ENCODE measurements around the gene DVL1. TPM values are rescaled to one million over a fixed set of nuclear protein-coding genes. Genes with fewer than 3 reads are reported as not detected.
"Not testable (repeated sequence)": the region's sequence is repeated elsewhere in the genome, so short reads cannot be mapped to it uniquely, and the experiment has no call there.

The DVL1 gene
- total RNA-seq, result 32.6 and 37.2 TPM in 2 replicates

DNA sequence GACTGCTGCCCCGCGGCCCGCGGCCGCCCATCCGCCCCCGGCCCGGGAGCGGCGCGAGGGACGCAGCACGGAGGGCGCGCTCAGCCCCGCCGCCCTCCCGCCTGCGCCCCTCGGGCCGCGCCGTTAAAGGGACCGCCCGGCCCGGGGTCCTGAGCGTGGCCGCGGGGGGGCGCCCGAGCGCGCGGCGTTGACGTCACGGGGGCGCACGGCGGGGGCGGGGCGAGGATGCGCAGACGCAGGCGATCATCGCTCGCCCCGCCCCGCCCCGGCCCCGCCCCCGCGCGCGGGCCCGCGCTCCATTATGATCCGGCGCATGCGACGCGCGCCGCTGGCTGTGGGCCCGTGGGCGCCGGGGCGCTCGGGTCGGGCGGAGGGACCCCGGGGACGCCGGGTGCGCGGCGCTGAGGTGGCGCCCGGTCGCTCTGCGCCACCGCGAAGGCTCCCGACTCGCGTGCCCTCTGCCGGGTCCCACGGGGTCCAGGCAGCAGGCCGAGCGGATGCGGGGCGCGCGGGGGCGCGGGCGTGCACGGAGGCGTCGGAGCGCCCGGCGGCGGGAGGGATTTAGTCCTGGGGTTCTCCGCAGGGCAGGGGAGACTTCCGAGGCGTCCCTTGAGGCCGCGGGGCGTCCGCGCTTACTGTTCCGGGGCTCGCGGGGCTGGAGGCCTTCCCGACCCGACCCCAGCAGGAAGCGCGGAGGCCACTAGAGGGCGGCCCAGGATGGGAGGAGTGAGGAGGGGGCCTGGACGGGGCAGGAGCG, at the start of gene DVL1:
TSS of gene DVL1 (minus strand) at position 163 of the 757 bp plus-strand sequence. CDS start 353 bp downstream, outside the sequence.
- DNase-seq (ENCODE audit: low read depth in 2 of 2), result peak in 1 of 2 donors; percentile 61

DNA sequence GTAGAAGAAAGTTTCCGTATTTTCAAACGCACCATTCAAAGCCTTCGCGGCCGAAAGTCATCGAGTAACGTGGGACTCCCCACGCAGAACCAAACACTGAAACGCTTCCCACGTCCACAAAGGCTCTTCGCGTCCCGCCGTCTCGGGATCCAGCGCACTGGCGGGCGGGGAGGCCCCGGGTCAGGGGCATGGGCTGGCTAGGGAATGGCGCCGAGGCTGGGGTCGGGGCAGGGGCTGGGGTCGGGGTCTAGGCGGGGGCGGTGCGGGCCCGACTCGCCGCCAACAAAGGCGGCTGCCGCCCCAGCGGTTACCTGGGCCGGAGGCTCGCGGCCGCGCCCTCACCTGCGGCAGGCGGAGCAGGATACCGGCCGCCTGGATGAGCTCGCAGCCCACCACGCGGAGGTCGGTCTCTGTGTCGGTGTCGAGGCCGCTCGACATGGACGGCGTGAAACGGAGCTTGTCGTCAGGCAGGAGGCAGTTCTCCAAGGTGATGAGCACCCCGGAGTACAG, 49.5 kb upstream of the DVL1 start:
- DNase-seq (ENCODE audit: low read depth in 2 of 2), result no peak

DNA sequence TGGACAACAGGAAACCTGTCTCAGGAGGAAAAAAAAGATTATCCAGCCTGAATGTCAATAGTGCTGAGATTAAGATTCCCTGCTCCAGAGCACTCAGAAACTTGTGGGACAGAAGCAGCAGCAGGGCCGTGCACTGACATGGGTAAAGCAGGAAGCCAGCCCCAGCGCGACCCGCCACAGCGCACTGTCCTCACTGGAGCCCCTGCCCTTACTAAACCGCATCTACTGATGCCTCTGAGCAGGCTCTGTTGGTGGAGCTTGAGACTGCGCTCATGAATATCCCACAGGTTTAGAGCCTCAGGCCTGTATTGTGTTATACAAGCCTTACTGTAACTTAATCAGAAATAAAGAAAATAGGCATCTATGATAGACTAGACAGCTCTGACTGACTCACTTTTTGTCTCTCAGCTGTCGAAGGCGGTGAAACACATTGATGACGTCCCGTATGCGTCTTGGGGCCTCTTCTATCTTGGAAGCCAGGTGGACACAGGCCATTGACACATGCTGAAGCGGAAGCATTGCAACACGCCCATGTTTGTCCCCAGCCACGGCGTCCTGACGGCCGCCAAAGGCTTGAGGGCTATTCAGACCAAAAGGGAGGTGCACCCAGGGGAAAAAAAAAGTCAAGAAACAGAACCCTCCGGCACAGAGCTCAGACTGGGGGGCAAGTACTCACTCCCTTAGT, 48.8 kb upstream of the DVL1 start:
- DNase-seq (ENCODE audit: low read depth in 2 of 2), result peak in 1 of 2 donors; percentile 47

DNA sequence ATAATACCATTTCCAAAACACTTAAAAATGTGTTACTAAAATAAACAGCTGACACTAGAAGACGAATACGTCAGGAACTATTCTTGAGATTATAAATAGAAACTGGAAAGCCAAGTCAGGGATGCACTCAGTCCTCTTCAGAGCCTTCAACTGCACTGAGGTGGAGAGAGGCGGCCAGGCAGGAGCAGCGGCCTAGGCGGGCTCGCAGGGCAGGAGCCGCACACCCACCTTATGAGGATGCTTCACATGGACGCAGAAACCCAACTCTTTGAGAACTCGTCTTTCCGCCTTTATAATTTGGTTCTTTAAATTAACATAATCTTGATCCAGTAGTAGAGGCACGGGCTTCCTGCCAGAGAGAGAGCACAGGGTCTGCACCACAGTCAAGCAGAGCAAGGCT, 45.9 kb upstream of the DVL1 start:
- DNase-seq (ENCODE audit: low read depth in 2 of 2), result no peak

DNA sequence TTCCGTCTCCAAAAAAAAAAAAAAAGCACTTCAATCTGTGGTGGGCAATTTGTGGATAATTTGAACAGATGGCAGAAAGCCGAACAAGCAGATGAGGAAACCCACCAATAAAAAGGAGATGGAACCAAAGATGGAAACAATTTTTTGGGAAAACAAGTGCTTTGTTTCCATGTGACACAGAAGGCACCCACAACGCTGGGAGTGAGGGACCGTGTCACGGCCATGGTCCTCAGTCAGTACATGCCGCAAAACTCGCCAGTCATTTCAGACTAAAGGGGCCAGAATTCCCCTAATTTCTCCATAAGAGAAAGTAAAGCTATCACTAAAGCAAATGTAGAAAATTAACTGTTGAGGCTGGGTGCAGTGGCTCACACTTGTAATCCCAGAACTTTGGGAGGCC, 44.9 kb upstream of the DVL1 start:
- no peak for DNase-seq (ENCODE audit: low read depth in 2 of 2)

DNA sequence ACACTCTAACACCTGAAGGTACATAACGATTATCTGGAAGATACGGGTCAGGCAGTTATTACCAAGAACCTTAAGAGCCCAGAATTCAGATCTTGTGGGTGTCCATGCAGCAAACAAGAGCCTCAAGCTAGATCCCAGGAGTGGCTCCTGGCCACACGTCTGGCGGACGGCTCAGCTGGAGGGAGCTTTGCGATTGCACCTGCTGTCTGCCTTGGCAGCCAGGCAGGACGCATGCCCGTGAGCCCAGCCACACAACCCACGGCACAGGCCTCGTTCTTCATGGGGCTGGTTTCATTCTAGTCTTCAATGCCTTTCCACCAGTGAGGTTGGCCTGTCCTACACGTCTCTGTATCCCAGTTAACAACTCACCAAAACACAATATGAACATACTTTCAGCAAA, 44.2 kb upstream of the DVL1 start:
- DNase-seq (ENCODE audit: low read depth in 2 of 2), result no peak

DNA sequence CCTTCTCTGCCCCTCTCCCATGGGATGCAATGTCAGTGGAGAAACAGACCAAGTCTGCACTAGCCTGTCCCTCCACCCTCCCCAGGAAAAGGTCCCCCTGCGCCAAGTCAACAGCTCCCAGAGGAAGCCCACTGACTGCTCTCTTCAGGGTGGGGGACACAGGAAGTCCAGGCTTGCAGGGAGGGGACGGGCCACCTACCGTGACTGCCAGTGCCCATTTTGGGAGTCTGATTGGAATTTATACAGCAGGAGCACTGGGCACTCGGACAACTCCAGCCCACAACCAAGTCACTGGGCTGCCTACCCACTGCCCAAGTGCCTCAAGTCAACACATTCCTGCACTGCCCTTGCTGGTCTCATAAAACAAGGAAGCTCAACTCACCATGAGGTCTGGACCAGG, 43.8 kb upstream of the DVL1 start:
- no peak for DNase-seq (ENCODE audit: low read depth in 2 of 2)

DNA sequence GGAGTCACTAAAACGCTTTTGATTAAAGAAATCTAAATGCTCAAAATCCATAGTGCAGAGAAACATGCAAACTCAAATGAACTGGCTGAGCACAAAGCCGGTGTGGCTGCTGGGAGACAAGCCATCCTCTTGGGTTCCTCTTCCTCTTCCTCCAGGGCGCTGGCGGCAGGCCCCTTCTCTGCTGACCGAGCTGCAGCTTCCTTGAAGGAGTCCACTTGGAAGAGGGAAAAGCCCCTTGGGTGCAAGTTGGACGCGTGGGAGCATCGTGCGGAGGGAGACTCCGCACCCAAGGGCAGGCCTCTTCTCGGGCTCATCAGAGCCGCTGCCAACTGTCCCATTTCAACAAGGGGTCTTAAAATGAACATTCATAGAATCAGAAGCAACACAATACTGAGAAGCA, 42.0 kb upstream of the DVL1 start:
- DNase-seq (ENCODE audit: low read depth in 2 of 2), result no peak

DNA sequence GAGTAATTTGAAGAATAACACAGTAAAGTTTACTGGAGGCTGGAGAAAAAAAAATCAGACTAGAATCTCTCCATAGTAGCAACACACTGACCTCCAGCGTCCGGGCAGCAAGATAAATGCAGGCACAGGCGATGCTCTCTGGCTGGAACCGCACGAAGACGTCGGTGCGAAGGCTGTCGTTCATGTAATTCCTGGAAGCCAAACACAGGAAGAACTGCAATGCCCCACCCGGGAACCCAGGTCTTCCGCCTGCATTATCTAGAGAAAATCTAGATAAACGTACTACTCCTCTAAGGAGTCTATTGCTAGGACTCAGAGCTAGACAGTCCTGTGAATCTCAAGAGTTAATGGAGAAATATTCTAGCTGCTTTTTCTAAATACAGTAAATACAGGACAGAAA, 41.5 kb upstream of the DVL1 start:
- no peak for DNase-seq (ENCODE audit: low read depth in 2 of 2)

DNA sequence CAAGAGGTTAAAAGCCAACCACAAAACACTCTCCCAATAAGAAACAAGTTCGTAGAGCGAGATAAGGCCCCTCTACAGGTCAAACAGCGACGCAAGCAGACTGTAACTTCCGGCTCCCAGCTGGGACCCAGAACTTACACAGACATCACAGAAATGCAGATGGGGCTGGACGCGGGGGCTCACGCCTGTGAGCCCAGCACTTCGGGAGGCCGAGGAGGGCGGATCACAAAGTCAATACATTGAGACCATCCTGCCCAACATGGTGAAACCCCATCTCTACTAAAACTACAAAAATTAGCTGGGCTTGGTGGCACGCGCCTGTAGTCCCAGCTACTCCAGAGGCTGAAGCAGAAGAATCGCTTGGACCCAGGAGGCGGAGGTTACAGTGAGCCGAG, 38.9 kb upstream of the DVL1 start:
- DNase-seq (ENCODE audit: low read depth in 2 of 2), result no peak

DNA sequence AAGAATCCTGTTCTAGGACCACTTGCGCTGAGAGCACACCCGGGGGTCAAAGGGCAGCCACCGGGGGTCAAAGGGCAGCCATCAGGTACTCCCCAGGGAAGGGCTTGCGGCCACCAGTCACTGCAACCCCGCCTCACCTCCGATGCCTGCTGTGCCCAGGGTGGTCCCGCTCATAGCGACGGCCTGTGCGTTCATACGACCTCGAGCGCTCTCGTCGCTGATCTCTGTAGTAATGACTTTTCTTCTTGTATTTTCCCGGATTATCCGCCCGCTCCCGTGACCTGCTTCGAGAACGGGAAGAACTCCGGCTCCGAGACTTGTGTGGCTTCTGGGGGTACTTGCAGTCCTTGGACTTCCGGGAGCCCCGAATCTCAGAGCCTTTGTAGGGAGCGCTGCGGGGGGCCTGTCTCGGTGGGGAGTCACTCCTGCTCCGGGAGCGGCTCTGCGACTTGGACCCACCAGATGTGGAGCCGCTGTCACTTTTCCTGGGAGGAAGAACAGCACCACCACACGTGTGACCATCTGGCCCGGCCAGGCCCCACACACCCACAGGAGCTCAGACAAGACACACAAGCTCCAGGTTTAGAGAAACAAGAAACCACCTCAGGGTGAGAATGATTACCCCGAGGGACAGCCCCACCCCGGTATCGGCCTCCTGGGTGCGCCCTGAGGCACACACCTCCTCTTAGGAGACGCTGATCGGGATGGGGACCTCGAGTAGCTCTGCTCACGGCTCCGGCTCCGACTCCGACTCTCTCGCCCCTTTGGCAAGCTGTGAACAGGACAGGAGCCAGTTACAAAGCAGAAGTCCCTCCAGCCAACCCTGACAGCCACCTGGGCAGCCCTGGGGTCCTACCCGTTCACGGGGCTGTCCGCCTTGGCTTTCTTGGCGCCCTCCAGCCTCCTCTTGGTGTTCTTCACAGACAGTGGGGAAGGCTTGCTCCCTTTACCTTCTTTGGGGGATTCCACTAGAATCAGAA, 38.2 kb upstream of the DVL1 start:
- DNase-seq (ENCODE audit: low read depth in 2 of 2), result no peak

DNA sequence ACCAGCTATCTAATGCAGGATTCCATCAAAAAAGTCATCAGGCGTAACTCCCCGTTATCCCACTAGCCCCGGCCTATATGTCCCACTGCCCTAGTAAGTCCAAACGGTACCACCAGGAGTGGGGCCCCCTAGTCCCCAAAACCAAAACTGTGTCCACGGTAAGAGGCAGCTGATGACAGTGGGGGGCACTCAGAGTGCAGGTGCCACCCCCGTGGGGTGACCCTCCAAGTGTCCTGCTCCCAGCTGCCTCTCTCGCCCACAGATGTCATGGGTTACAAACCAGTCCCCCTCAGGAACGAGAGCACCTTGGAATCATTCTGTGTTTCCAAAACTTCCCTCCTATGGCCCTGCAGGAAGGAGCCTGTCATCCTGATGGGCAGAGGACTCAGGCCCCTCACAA, 36.7 kb upstream of the DVL1 start:
- DNase-seq (ENCODE audit: low read depth in 2 of 2), result no peak

DNA sequence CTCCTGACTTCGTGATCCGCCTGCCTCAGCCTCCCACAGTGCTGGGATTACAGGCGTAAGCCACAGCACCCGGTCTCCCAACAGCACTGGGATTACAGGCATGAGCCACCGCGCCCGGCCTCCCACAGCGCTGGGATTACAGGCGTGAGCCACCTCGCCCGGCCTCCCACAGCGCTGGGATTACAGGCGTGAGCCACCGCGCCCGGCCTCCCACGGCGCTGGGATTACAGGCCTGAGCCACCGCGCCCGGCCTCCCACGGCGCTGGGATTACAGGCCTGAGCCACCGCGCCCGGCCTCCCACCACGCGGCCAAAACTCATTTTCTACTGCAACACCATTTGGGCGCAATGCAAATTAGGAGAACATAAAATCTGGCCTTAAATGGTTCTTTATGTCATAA, 36.1 kb upstream of the DVL1 start:
- not testable (repeated sequence) for DNase-seq (ENCODE audit: low read depth in 2 of 2)

DNA sequence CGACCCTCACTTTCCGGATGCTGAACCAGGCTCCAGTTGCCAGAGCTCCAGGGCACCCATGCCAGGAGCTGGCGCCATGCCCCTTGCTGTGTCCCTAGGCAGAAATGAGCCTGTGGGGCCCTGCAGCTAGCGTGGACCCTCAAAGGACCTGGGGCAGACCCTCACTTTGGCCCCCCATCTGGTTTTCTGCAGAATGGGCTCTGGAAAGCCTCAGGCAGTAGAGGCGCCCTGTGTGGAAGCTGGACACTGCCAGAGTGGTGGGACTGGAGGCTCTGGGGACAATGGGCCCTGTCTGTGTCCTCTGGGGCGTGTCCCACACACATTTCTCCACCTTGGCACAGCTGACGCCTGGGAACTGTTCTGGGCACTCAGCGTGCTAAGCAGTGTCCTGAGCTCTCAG, 32.1 kb upstream of the DVL1 start:
- DNase-seq (ENCODE audit: low read depth in 2 of 2), result no peak

DNA sequence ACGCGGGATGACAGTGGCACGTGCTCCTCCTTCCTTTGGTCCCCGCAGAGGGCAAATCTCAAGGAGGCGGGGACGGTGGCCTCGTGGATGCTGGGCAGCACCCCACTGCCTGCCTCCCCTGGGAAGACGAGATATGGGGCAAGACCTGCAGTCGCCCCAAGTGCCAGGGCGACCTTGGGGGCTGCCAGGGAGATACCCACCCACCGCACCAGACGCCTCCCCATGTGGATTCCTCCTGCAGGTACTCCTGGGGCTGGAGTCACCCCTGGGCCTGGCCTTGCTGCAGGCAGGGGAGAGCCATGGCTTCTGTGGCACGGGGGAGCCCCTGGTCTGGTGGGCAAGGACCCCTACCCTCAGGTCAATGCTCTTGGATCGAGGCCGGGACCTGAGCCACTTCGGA, 31.6 kb upstream of the DVL1 start:
- no peak for DNase-seq (ENCODE audit: low read depth in 2 of 2)

DNA sequence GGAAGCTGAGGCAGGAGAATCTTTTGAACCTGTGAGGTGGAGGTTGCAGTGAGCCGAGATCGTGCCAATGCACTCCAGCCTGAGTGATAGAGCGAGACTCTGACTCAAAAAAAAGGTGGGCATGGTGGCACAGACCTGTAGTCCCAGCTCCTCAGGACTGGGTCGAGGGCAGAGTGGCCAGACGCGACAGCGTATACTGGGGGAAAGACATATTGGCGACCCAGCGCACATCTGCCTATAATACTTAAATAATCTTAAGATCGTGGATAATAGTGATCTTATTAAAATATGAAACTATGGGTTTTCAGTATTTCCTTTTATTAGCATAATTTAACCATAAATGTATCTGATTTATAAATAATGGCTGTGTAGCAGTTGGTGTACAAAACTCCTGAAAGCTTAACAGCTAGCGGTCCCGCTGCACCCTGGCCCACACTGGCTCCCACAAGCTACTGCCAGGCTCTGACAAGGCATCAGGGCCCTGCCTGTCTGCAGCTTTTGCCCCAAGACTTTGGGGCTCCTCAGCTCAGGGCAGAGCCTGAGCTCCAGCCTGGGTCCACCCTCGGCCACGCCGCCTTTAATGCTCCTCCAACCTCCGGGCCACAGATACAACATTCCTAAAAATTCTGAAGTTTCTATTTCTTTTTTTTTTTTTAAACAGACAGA, 28.5 kb upstream of the DVL1 start:
- no peak for DNase-seq (ENCODE audit: low read depth in 2 of 2)

DNA sequence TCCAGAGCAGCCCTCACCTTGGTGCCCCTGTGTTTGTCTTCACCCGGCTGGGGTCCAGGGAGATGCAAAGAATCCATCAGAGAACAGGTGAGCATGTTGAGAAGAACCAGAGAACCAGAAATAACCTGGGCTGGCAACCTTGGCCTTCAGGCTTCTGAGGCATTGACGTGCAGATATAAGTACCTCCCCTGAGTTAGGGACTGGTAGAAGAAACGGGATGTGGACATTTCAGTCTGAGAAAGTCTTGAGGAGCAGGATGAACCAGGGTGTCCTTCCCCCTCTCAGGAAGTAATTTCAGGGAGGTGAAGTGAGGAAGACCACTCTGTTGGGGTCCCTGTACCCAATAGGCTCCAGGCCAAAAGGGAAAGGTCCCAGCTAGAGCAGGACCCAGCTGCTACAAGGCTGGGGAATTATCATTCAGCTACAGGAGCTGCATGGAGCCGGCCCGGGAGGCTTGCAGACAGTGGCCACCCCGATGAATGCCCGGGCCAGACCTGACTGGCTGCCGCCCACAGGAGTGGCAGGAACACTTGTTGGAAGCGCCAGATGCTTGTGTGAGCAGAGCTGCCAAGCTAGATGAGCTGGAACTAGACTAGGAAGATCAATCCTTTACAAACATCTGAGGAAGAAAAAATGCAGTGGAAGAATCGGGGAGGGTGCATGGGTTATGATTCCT, 27.5 kb upstream of the DVL1 start:
- DNase-seq (ENCODE audit: low read depth in 2 of 2), result no peak

DNA sequence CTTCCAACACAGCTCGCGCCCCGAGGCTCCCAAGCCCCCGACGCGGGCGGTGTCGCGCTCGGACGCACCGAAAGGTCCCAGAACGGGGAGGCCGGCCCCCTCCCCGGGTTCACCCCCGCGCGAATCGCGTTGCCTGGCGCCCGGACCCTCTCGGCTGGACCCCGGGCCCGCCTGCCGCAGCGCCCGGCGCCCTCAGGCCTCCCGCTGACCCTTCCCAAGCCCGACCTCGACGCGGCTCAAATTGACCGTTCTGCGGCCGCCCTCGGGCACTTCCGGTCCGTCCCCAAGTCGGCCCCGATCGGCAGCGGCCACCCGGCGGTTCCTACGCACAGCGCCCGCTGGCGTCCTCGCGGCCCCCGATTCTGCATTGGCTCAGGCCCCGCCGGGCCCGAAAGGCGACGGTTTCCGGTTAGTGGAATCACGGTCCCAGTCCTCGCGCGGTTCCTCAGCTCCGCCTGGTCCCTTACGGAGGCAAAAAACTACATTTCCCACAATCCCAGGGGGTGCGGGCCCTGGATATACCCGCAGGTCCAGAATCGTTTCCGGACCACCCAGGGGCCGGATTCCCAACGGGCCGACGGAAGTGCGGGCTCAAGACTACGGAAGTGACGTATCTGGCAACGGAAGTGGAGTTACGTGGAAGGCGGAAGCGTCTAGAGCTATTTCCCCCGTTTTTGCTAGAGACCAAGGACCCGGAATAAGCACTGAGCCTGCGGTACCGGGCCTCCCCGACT, 25.9 kb upstream of the DVL1 start, which contains the start of gene AURKAIP1:
TSS of gene AURKAIP1 (minus strand) at position 279 of the 734 bp plus-strand sequence. CDS start 451 bp downstream, outside the sequence.
- peak; percentile 99 to 100 for DNase-seq (ENCODE audit: low read depth in 2 of 2)

DNA sequence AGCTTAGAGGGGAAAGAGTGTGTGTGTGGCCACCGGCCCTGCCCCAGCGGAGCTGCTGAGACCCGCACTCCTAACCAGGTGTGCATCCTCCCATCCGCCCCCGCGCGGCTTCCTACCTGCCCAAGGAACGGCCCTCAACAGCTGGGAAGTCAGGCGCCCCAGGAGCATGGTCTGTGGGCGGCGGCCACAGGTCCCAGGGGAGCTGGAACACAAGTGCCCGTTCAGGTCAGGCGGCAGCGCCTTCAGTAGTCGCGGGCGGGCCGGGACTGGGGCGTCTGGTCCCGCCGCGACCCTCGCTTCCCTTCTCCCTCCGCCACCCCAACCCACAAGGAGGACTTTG, 25.3 kb upstream of the DVL1 start:
- peak in 1 of 2 donors; percentile 32 for DNase-seq (ENCODE audit: low read depth in 2 of 2)

Data from dermis microvascular lymphatic vessel endothelial cell (primary cell).